ENCODE data around the gene PAX9.
"Not testable (repeated sequence)": the region's sequence is repeated elsewhere in the genome, so short reads cannot be mapped to it uniquely, and the experiment has no call there.

Gene PAX9

DNA sequence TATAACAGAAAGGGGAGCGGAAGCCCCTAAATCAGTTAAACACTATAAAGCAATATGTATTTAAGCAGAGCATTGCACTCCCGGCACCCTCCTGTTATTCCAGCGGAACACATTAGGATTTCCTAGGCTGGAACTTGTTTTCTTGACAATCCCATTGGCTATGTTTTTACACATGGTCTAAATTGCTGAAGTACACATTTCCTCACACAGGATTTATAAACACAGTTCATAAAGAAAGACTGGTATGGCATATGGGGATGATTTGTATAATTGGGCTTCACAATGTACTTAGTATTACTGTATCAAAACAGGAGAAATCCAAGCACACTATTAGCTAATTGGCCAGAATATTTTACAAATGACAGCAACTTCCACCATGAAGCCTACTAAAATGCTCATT is 23.3 kb downstream of the PAX9 start:
- H3K4me3 ChIP-seq (replicated peaks; ENCODE audit: low read depth, low read length): no peak overlapping the region
- TF ChIP-seq, protein P1, sequence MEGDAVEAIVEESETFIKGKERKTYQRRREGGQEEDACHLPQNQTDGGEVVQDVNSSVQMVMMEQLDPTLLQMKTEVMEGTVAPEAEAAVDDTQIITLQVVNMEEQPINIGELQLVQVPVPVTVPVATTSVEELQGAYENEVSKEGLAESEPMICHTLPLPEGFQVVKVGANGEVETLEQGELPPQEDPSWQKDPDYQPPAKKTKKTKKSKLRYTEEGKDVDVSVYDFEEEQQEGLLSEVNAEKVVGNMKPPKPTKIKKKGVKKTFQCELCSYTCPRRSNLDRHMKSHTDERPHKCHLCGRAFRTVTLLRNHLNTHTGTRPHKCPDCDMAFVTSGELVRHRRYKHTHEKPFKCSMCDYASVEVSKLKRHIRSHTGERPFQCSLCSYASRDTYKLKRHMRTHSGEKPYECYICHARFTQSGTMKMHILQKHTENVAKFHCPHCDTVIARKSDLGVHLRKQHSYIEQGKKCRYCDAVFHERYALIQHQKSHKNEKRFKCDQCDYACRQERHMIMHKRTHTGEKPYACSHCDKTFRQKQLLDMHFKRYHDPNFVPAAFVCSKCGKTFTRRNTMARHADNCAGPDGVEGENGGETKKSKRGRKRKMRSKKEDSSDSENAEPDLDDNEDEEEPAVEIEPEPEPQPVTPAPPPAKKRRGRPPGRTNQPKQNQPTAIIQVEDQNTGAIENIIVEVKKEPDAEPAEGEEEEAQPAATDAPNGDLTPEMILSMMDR (IDR thresholded peaks at IDR 0.05; ENCODE audit: low read depth, low read length, missing control alignments): no peak
- DNase-seq (ENCODE audit: extremely low read depth, low read depth): no peak

DNA sequence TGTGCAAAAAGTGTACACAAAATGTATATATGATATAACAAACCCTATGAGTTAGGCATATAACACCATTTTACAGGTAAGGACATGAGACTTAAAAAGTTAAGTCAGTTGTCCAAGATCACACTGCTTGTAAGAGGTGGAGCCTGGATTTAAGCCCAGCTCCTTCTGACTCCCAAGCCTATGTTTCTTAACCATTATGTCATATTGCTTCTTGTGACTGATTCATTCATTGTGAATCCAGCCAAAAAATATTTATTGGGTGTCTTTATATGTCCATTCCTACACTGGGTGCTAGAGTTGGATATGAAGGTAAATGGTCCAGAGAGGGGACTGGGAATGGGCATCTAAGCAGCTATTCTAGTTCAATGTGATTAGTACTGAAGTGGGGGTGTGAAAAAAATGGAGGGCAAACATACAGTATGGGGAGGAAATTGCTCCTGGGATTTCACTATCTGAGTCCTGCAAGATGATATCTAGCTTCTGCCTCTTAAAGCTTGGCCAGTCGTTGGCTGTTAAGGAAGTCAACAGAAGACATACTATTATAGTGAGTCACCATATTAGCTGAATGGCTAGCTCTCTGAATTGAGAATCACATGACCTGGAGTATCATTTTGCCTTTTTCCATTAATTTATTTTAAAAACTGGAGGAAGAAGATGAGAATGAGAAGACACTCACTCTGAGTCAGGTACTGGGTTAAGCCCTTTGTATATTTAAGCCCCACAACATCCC is 28.8 kb downstream of the PAX9 start:
- no peak for DNase-seq (ENCODE audit: extremely low read depth, low read depth)
- TF ChIP-seq, protein P1 (IDR thresholded peaks at IDR 0.05; ENCODE audit: low read depth, low read length, missing control alignments): no peak
- no peak overlapping the region for H3K4me3 ChIP-seq (replicated peaks; ENCODE audit: low read depth, low read length)

DNA sequence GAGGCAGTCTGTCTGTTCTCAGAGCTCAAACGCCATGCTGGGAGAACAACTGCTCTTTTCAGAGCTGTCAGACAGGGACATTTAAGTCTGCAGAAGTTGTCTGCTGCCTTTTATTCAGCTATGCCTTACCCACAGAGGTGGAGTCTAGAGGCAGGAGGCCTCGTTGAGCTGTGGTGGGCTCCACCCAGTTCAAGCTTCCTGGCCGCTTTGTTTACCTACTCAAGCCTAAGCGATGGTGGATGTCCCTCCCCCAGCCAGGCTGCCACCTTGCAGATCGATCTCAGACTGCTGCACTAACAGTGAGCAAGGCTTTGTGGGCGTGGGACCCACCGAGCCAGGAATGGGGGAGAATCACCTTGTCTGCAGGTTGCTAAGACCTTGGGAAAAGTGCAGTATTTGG is 37.8 kb downstream of the PAX9 start:
- not testable (repeated sequence) for DNase-seq (ENCODE audit: extremely low read depth, low read depth); H3K4me3 ChIP-seq (replicated peaks; ENCODE audit: low read depth, low read length)

DNA sequence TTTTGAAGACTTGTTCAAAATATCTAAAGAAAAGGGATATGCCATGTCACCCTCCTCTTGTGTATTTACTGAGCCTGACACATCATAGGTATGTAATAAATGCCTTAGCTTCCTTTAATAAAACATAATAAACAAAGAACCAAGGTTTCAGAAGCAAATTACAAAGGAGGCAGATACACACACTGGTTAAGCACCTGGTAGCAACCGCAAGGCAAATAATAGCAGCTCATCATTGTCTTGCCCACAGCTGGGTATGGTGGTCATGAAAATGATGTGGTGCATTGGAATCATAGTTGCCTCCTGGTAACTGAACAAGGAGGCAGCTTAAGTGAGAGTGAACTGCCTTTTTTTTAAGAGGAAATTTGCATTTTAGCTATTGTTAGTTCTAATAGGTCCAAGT is 39.0 kb downstream of the PAX9 start:
- TF ChIP-seq, protein P1 (IDR thresholded peaks at IDR 0.05; ENCODE audit: low read depth, low read length, missing control alignments): no peak
- DNase-seq (ENCODE audit: extremely low read depth, low read depth): no peak
- H3K4me3 ChIP-seq (replicated peaks; ENCODE audit: low read depth, low read length): no peak overlapping the region

DNA sequence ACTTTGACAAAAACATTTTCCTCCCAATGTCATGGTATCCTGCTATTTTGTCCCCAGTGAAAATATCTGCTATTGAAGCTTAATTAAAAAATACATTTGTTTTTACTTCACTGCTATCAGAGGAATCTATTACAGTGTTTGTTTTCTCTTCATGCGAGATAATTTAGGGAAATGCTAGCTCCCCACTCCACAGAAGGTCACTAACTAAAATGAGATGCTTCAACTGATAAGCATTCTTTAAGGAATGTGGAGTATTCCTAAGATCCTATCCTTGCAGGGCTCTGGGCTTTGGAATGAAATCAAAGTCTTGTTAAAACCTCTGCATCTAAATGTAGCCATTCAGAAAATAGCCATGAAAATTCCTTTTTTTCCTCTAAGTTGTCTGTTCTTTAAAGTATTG is 39.5 kb downstream of the PAX9 start:
- DNase-seq (ENCODE audit: extremely low read depth, low read depth): no peak
- H3K4me3 ChIP-seq (replicated peaks; ENCODE audit: low read depth, low read length): no peak overlapping the region
- TF ChIP-seq, protein P1 (IDR thresholded peaks at IDR 0.05; ENCODE audit: low read depth, low read length, missing control alignments): no peak

DNA sequence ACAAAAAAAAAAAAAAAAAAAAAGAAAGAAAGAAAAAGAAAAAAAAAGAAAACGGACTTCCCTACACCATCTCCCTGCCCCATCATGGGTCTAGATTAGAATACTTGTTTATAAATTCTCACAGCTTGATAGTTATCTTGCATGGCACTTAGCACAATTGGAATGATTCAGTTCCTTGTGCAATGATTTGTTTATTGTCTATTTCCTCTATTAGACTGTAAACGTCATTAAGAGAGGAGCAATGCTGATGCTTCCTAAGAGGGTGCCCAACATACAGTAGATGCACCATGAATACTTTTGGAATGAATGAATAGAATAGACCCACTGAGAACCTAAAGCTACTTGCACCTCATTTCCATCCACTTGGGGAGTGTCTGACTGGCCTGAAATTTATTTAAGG is 40.8 kb downstream of the PAX9 start:
- TF ChIP-seq, protein P1 (IDR thresholded peaks at IDR 0.05; ENCODE audit: low read depth, low read length, missing control alignments): no peak

DNA sequence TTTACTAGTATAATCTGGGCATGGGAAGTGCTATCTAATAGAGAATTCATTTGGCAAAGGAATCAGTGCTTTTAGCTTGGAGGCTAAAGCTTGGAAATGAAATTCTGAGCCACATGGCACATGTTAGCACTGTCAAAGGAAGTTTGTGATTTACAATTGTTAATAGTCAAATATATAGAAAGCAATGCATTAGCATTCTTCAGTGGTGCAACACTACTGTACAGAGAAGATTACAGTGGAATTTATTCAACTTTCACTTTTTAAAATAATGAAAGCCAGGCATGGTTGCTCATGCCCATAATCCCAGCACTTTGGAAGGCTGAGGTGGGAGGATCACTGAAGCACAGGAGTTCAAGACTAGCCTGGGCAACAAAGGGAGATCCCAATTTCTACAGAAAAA is 45.9 kb downstream of the PAX9 start:
- no peak overlapping the region for H3K4me3 ChIP-seq (replicated peaks; ENCODE audit: low read depth, low read length)
- TF ChIP-seq, protein P1 (IDR thresholded peaks at IDR 0.05; ENCODE audit: low read depth, low read length, missing control alignments): no peak
- no peak for DNase-seq (ENCODE audit: extremely low read depth, low read depth)

More for the DNA sequence above, 40.8 kb downstream of the PAX9 start:
- no peak for DNase-seq (ENCODE audit: extremely low read depth, low read depth)
- H3K4me3 ChIP-seq (replicated peaks; ENCODE audit: low read depth, low read length): no peak overlapping the region

Measured in HFF-Myc (cell line).